Activated naive CD4-positive, alpha-beta T cell (primary cell): ENCODE data around the gene SYNPO2.
"Not testable (repeated sequence)": the region's sequence is repeated elsewhere in the genome, so short reads cannot be mapped to it uniquely, and the experiment has no call there.

ENCODE experiments used
- DNase-seq, 4 experiments: peaks; one replicate each; lab custom pipeline; 2025; lab: John Stamatoyannopoulos, UW

The SYNPO2 gene

DNA sequence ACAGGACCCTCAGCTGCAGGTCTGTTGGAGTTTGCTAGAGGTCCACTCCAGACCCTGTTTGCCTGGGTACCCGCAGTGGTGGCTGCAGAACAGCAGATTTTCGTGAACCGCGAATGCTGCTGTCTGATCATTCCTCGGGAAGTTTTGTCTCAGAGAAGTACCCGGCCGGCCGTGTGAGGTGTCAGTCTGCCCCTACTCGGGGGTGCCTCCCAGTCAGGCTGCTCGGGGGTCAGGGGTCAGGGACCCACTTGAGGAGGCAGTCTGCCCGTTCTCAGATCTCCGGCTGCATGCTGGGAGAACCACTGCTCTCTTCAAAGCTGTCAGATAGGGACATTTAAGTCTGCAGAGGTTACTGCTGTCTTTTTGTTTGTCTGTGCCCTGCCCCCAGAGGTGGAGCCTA, 178.5 kb downstream of the SYNPO2 start:
- DNase-seq = not testable (repeated sequence)

DNA sequence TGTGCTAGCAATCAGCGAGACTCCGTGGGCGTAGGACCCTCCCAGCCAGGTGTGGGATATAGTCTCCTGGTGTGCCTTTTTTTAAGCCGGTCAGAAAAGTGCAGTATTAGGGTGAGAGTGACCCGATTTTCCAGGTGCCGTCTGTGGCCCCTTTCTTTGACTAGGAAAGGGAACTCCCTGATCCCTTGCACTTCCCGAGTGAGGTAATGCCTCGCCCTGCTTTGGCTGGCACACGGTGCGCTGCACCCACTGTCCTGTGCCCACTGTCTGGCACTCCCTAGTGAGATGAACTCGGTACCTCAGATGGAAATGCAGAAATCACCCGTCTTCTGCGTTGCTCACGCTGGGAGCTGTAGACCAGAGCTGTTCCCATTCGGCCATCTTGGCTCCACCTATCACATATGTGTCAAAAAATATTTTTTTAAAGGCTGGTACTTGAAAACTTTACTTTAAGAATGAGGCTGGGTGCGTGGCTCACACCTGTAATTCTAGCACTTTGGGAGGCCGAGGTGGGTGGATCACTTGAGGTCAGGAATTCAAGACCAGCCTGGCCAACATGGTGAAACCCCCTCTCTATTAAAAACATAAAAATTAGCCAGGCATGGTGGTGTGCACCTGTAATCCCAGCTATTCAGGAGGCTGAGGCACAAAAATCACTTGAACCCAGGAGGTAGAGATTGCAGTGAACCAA, 179.2 kb downstream of the SYNPO2 start:
- not testable (repeated sequence) for DNase-seq

DNA sequence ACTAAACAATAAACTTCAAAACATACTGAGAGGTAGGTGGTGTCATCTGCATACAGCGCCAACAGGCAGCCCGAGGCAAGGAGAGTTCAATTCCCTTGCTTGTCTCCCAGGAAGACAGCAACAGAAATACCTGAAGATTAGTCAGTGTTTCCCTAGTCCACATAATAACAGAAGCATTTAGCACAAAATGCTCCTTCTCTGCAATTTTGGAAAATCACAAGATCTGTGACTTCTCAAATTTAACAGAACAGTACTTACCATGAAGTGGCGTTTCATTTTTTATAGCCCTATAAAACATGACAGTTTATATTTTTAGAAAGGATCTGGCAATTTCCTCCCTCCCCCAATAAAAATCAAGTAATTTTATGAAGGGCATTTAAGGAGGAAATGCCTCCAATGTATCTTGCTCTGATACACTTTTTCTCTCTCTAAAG, 179.9 kb downstream of the SYNPO2 start:
- DNase-seq = no peak

DNA sequence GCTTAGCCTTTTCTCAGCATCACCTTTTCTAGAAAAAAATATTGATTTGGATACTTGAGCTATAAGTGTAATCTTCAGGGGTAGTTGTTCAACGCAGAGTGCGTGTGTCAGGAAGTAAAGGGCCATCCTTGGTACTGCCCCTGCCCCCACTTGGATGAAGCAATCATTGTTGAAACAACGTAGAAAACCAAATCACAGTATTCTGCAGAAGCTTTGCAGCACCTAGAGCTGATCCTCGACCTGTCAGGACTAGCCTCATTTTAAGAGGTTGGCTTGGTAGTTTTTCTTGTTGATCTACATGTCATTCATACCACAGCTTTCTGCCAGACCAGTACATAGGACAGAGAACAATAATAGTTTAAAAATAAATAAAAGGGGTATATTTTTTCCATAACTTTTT, 181.6 kb downstream of the SYNPO2 start:
- no peak for DNase-seq

DNA sequence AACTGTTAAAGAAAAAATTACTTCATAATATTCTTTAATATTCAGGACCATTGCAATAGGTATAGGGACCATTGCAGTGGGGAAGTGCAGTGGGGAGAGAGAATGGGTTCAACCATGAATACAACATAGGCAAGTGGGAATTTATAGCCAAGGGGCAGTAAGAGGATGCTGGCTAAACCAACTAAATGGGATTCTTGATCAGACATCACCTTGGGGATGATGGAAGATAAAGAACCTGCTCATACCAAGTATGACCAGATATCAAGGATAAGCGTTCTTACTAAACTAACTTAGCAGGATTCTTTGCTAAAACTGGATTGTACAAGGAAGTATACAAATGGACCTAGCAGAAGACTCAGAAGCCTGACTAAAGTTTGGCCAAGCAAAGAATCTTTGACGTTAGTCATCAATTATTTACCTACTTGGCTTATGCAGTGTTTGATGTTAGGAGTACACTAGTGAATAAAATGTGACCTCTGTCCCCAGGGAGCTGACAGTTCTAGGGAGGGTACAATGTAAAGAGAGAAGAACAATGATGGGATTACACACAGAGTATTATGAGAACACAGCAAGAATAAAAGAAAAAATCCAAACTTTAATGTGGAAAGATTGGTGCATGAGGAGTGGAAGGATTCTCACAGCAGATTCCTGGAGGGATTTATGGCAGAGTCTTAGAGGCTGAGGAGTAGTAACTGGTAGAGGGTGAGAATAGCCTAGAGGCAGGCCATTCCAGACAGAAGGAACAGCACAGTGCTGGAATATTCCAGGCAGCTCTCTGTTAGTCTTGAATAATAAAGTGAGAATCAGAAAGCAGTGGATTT, 192.3 kb downstream of the SYNPO2 start:
- no peak for DNase-seq

DNA sequence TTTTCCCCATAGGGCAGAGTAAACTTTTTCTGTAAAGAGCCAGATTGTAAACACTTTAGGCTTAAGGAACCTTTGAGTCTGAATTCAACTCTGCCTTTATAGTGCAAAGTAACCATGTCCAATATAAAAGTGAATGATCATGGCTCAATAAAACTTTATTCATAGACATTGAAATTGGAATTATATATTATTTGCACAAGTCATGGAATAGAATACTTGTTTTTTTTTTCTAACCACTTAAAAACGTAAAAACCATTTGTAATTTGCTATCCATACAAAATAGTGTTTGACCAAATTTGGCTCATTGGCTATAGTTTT, 192.8 kb downstream of the SYNPO2 start:
- no peak for DNase-seq

DNA sequence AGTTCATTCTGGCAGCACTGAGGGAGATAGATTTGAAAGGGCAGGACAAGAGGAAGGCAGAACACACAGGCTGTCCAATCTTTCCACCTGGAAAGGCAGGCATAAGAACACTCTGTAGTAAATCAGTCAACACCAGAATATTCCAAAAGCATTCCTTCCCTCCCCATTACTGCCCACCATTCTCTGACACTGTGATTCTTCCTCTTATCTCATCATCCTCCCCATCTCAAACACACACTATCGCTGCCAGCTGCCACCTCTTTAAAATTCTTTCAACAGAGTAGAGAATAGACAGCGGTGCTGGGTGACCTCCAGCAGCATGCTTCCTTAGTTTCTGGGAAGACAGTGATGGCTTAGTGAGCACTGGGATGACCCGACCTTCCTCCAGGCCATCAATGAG, 193.3 kb downstream of the SYNPO2 start:
- DNase-seq = no peak

DNA sequence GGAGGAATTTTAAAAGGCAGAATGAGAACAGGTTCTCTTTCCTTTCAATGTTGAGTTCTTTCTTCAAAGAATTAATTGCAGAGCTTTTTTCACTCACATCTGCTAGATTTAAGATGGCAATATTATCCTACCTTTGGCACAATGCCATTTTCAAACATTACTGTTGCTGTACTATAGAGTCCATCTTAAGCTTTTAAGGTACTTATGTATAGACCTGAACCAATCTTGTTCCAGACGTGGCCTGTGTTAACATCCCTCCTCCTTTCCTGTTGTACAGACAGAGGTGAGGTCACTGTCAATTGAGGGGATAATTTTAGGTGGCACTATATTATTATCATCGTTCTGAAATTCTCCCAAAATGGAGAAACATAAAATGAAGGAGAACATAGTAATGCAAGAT, 194.0 kb downstream of the SYNPO2 start:
- no peak for DNase-seq

DNA sequence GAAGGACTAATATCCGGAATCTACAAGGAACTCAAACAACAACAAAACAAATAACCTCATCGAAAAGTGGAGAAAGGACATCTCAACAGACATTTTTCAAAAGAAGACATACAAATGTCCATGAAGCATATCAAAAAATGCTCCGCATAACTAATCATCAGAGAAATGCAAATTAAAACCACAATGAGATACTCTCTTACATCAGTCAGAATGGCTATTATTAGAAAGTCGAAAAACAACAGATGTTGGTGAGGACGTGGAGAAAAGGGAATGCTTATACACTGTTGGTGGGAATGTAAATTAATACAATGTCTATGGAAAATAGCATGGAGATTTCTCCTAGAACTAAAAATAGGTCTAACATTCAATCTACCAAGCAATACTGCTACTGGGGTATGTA, 195.9 kb downstream of the SYNPO2 start:
- DNase-seq = no peak

DNA sequence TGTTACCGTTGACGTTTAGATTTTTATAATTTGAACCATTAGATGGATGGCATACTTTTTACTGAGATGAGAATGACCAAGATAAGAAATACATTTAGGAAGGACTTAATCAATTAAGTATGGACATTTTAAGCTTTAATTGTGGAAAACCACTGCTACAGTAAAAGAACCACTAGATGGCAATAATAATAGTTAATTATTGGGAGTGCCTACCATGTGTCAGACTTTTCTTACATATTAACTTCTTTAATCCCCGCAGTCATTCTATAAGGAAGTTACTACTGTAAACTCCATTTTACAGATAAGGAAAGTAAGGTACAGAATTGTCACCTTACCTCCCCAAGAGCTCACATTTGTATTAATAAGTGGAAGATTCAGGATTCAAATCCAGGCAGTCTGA, 198.5 kb downstream of the SYNPO2 start:
- no peak for DNase-seq

DNA sequence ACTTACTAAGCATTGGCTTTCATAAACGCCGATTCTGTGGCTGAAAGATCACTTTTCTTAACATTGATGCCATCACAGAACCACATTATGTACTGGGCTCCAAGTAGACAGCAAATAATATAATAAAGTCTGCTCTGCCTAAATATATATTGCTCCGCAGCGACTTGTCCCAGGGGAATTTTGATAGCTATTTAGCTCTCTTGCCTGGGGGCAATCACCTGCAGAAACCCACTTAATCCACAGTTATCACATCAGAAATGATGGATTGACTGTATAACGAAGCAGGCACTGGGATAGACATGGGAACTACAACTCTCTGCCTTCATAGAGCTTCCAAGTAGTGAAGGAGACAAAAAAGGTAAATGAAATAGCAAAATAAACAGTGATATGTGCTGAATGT, 199.0 kb downstream of the SYNPO2 start:
- DNase-seq = no peak

DNA sequence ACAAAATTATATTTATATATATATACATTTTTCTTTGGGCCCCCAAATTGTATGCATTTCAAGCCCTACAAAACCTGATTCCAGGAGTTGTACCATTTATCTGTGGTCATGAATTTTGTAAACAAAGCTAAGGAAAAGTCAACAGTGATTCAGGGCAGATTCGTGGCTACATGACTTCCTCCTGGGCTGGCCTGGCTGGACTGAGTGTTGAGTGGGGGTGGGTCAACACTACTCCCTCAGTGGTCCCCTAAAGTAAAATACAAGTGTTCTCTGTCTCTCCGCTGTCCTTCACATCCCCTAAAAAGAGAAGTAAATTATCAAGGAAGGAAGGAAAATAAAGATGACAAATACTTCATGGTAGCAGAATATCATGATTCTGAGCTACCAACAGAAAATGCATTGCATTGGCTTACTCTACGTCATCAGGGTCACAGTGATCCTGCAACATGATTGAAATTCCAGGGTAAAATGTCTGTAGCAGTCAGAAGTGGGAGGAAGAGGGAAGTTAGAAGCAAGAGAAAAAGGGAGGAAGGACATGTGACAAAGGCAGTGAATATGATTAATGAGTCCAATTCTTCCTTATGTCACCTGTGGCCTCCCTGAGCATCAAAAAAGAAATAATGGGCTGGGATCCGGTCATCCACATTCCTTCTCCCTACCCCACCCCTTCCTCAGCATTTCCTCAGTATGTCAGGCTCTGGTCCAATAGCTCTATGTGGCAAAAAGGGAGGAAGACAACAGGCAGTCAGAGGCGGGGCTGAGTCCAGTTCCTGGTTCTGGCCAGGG, 204.6 kb downstream of the SYNPO2 start:
- no peak for DNase-seq

DNA sequence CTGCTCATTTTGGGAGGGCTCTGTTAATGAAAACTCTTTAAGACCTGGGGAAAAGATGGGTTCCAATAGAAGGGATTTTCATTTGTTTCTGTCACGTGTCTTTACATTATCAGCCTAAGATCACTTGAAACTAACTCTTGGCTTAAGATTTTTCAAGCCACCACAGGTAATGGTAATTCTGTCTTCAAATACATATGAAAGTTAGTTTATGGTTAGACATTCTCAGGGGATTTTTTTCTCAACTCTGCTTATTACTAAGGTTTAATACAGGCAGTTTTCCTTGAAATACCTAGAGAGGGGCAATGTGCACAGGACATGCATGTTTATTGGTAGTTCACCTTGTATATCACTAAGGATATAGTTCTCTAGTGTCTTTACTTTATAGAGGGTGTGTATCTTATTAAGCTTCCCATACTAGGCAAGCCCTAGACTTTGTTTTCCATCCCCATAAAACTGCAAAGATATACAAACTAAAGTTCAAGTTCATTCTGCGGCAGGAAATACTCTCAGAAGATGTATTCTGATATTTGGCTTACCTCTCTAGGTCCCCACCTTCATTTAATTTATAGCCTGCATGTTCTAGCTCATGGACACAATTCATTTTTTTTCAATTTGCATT, 208.7 kb downstream of the SYNPO2 start:
- DNase-seq = no peak

DNA sequence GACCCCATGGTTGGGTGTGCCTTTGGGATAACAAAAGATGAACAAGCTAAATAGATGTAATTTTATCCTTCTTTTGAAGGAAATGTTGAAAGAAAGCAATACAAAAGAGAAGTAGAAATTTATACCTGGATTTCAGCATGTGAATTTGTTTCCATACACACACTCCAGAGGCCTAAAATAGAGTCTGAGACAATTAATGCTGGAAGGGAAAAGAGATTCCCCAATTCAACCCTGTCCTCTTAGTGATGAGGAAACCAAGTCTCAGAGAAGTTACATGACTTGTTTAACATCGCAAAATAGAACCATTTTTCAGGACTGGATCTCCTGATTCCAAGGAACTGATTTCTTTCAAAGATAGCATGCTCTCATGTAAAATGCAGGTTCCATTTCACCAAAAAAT, 209.7 kb downstream of the SYNPO2 start:
- no peak for DNase-seq

DNA sequence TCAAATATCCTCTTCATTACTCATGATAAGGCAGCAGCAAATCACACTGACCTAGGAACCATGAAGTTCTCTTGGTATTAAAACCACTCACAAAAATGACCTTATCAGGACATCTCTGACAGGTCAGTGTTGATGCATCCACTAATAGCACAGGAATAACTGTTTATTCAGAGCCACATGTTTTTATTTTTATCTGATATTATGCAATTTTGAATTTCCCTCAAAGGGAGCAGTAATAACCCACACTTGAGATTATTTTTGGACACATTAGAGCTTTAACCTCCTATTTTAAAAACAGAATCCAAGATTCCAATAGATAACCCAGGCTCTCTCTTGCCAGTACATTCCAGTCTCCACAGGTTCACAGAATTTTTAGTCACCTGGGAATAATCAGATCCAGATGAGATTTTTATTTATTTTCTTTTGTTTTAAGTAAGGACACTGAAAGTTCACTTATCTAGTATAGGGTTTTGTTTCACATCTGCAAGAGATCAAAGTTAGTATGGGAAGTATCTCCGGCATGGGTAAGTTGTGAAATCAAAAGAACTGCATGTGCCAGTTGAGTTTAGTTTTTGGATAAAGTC, 210.7 kb downstream of the SYNPO2 start:
- DNase-seq = no peak

DNA sequence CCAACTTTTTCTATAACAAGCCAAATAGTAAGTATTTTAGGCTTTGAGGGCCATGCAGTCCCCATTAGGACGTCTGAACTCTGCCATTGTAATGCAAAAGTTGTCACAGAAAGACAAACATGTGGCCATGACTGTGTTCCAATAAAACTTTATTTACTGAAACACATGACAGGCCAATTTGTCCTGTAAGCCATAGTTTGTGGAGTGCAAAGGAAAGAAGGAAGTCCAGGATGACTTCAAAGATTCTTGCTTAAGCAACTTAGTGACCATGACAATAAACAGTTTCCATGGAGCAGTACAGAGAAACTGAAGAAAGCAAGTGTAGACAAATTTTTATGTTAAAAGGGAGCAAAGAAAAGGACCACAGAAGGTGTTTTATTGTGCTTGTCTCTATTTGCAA, 212.0 kb downstream of the SYNPO2 start:
- DNase-seq = no peak

DNA sequence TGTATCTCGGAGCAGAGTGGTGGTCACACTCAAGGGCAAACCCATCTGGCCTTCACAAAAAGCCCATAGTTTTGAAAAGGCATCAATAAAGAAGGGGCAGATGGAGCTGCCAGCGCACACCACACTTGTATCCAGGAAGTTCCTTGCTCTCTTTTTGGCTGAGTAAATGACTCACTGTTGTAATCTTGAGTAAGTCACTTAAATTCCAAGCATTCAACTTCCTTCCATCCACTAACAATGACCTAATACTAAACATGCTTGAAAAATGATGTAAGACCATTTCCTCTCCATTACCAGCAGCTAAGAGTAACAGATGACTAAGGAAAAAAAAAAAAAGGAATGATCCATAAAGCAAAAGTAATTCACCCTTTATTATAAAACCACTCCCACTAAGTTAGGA, 214.6 kb downstream of the SYNPO2 start:
- no peak for DNase-seq

DNA sequence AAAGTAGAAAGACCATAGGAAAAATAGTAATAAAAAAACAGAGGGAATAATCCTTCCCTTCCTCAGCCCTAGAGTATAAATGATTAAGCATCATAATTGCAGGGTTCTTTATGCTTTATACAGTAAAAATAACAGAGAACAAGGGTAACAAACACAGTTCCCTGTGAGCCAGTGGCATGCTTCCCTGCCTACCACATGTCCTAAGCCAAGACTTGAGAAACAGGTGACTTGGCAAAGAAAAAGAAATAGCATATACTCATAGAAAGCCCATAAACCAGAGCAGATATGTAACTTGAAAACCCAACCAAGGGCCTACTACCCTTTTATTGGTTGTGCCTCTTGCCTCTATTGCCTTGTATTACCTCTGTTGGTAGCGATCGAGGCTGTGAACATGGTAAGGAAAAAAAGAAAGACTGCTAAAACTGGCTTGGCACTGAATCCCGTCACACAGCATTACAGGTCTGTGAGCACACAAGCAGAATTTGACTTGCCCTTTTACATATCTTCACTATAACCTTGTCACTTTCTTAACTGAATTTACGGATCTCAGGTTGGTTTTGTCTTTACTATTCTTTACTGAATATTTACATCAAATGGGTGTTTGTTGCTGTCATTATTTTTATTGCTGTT, 216.1 kb downstream of the SYNPO2 start:
- no peak for DNase-seq

DNA sequence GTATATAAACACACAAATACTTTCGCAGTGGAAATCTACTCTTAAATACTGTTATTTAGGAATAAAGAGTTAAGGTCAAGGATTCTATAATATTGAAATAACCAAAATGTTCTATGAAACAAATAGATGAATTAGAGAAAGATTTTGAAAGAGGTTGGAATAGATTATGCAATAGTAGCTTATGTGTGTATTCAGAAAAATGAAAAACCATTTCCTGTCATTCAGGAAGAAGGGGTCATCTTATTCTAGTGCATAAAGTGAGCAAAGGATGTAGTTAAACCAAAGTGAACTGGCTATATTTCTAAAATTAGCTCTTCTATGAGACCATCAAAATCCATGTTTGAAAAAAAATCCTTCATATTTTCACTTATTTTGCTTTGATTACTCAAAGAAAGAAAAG, 217.0 kb downstream of the SYNPO2 start:
- DNase-seq = no peak

DNA sequence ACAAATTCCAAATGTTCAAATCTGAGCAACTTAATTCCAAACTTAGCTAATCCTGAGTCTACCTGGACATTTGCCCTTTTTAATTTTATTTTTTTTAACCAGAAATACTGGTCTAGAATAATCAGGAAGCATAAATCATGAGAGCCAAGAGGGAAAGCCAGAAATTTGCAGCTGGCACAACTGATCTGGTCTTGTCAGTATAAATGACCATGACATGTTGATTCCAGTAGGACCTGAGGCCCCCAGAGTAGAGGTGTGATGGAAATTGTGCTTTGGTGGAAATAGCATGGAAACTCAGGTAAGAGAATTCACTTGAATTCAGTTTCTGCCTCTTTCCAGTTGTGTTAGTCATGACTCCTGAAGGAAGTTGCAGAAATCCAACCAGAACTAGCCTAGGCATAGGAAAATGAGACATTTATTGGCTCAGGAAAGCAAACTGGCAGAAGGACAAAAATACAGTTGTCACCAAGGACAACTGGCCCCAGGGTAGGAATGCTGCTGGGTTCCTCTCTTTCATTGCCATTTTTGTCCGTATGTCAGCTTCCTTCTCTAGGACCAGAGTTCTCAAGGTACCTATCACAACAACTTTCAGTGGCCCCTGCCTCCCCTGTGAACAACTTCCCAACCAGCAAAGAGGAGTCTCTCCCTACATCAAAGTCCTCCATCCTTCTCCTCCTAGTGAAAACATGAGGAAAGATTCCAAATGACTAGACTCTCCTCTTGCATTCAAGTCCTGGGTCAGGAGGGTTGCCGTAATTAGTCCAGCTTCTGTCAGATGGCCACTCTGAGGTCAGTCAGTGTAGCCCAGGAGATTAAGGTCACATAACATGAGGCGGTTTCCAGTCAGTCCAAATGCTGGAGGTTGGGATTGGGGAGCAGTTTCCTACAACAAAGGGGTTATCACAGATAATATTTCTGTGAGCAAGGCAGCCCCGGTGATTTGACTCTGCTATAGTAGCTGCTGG, 217.7 kb downstream of the SYNPO2 start:
- DNase-seq = no peak

DNA sequence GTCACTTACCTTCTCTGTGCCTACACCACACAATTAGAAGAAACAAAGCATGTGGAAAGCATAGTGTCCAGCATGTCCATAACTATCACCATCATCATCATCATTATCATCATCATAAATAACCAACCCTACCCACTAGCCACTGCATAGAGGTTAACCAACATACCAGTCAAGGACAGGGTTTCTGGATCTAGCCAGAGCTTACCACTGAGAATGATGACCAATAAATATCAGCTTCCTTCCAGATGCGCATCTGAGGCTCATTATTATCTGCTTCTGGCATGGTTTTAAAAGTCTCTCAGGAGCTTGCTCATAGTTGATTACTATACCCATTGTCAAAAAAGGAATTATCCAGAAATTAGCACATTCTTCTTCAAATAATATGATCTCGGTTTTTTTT, 221.5 kb downstream of the SYNPO2 start:
- no peak for DNase-seq
